ENCODE measurements around the gene CDC5L.
"Not testable (repeated sequence)": the region's sequence is repeated elsewhere in the genome, so short reads cannot be mapped to it uniquely, and the experiment has no call there.

Gene CDC5L

DNA sequence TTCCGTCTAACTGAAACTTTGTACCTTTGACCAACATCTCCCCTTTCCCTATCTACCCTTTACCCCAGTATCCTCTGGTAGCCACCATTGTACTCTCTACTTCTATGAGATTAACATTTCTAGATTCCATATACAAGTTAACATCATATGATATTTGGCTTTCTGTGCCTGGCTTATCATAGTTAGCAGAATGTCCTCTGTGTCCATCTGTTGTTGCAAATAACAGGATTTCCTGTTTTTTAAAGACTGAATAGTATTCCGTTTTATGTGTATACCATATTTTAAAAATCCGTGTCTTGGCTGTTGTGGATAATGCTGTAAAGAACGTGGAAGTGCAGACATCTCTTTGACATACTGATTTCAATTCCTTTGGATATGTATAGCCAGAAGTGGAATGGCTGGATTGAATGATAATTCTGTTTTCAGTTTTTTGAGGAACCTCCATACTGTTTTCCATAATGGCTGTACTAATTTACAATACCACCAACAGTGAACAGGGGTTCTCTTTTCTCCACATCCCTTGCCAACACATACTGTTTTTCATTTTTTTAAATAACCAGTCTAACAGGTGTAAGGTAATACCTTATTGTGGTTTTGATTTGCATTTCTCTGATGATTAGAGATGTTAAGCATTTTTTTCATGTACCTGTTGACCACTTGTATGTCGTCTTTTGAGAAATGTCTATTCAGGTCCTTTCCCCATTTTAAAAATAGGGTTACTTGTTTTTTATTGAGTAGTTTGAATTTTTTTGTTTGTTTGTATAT is 53.8 kb downstream of the CDC5L start:
- Mint-ChIP-seq H3K4me1 (ENCODE audit: low read depth) (peaks cover 6% of the 10 kb centered on the region), H3K27me3 (no peaks in the 10 kb centered on the region), H3K27ac (no peak overlapping the region), H3K36me3 (ENCODE audit: low read depth) (peaks cover 98% of the 10 kb centered on the region), H3K4me3 (no peak overlapping the region), H3K9me3 (peaks cover 33% of the 10 kb centered on the region)
- intact Hi-C loops (cut with micrococcal nuclease), result no loop called here

DNA sequence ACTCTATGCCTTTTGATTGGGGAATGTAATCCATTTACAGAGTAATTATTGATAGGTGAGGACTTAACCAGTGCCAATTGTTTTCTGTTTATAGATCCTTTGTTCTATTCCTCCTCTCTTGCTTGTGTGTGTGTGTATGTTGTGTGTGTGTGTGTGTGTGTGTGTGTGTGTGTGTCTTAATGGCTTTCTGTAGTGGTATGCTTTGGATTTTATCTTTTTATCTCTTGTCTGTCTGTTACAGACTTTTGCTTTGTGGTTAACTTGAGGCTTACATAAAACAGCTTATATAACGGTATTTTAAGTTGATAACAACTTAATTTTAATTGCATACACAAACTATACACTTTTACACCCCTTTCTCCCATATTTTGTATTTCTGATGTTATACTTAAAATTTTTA is 54.7 kb downstream of the CDC5L start:
- peaks cover 6% of the 10 kb centered on the region for H3K4me1 Mint-ChIP-seq (ENCODE audit: low read depth)
- no peak overlapping the region for H3K4me3 Mint-ChIP-seq
- intact Hi-C loops (cut with micrococcal nuclease), result no loop called here
- no peak overlapping the region for H3K27ac Mint-ChIP-seq
- peaks cover 33% of the 10 kb centered on the region for H3K9me3 Mint-ChIP-seq
- H3K27me3 Mint-ChIP-seq, result no peaks in the 10 kb centered on the region
- H3K36me3 Mint-ChIP-seq (ENCODE audit: low read depth), result peaks cover 92% of the 10 kb centered on the region

DNA sequence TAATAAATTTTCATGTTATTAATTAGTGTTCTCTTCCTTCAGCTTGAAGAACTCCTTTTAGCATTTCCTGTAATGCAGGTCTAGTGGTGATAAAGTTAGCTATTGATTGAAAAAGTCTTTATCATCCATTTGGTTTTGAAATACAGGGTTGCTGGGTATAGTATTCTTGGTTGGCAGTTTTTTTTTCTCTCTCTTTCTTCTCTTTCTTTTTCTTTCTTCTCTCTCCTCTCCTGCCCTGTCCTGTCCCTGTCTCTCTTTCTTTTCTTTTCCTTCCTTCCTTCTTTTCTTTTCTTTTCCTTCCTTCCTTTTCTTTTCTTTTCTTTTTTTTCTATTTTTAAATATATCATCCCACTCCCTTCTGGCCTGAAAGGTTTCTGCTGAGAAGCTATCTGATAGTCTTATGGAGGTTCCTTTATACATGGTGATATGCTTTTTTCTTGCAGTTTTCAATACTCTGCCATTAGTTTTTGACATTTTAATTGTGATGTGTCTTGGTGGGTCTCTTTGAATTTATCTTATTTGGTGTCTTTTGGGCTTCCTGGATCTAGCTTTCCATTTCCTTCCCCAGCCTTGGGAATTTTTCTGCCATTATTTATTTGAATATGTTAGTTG is 55.4 kb downstream of the CDC5L start:
- Mint-ChIP-seq H3K36me3 (ENCODE audit: low read depth) (peaks cover 92% of the 10 kb centered on the region), H3K9me3 (peaks cover 33% of the 10 kb centered on the region), H3K4me3 (no peak overlapping the region), H3K27me3 (no peaks in the 10 kb centered on the region), H3K4me1 (ENCODE audit: low read depth) (peaks cover 6% of the 10 kb centered on the region), H3K27ac (no peak overlapping the region)
- intact Hi-C loops (cut with micrococcal nuclease), result no loop called here

DNA sequence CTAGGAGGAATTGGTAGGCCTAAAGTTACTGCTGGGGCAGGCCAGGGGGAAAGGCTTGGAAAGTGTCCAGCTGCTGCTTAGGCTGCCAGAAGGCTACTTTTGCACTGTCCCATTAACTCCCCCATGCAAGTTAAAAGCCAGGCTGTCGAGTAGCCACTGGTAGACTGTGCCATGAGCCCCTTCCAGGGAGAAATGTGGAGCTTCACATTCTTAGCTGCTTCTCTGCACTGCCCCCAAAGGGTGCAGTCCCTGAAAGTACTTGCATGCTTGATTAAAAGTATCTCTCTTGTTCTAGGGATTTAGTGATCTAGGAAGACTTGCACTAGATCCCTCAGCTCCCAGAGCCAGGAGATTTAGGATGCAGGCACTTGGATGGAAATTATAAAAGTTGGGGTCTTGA is 57.3 kb downstream of the CDC5L start:
- Mint-ChIP-seq H3K9me3 (peaks cover 33% of the 10 kb centered on the region), H3K27ac (no peak overlapping the region), H3K4me1 (ENCODE audit: low read depth) (peaks cover 6% of the 10 kb centered on the region), H3K27me3 (no peaks in the 10 kb centered on the region), H3K36me3 (ENCODE audit: low read depth) (peaks cover 81% of the 10 kb centered on the region), H3K4me3 (no peak overlapping the region)
- intact Hi-C loops (cut with micrococcal nuclease), result no loop called here

DNA sequence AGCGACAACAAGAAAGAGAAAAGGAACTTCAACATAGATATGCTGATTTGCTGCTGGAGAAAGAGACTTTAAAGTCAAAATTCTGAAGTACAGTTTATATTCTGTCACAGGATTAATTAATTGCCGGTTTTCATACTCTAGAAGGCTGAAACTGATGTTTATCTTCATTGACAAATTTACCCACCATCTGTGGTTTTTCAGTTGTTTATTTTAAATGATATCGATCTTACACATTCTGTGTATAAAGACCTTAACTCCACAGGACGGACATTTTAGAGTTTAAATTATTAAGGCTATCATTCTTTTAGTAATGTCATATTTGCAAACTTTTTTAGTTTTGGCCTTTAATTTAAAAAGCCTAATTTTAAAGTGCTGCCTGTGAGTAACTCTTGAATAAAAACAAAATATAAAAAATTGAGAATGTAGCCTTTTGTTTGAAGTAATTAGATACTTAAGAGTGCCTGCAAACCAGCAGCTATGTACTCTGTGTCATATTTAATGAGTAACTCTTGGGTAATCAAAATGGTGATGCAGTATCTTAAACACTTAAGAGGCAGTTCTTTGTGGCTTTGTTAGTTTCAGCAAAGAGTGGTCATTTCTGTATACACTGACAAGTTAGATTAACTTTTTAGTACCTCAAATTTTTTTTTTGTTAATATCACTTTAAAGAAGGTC is 59.3 kb downstream of the CDC5L start:
- peaks cover 6% of the 10 kb centered on the region for H3K4me1 Mint-ChIP-seq (ENCODE audit: low read depth)
- peaks cover 67% of the 10 kb centered on the region for H3K36me3 Mint-ChIP-seq (ENCODE audit: low read depth)
- H3K9me3 Mint-ChIP-seq, result peaks cover 20% of the 10 kb centered on the region
- no peaks in the 10 kb centered on the region for H3K27me3 Mint-ChIP-seq
- intact Hi-C loops (cut with micrococcal nuclease), result no loop called here
- no peak overlapping the region for H3K4me3 Mint-ChIP-seq
- H3K27ac Mint-ChIP-seq, result no peak overlapping the region

DNA sequence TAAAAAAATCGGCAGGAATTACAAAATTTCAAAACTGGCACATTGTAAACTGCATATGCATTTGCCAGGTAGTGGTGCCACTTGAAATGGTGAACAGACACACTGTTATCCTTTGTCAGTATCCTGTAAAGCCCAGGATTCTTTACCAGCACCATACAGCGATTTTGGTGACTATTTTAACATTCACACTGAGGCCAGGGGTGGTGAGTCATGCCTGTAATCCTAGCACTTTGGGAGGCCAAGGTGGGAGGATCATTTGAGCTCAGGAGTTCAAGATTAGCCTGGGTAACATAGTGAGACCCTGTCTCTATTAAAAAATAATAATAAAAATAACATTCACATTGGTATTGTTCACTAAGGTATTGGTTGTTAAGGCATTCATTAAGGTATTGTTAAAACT is 61.7 kb downstream of the CDC5L start:
- H3K36me3 Mint-ChIP-seq (ENCODE audit: low read depth), result peaks cover 61% of the 10 kb centered on the region
- H3K27me3 Mint-ChIP-seq; H3K4me3 Mint-ChIP-seq; H3K27ac Mint-ChIP-seq; H3K4me1 Mint-ChIP-seq (ENCODE audit: low read depth); intact Hi-C loops (cut with micrococcal nuclease); H3K9me3 Mint-ChIP-seq: not testable (repeated sequence)

DNA sequence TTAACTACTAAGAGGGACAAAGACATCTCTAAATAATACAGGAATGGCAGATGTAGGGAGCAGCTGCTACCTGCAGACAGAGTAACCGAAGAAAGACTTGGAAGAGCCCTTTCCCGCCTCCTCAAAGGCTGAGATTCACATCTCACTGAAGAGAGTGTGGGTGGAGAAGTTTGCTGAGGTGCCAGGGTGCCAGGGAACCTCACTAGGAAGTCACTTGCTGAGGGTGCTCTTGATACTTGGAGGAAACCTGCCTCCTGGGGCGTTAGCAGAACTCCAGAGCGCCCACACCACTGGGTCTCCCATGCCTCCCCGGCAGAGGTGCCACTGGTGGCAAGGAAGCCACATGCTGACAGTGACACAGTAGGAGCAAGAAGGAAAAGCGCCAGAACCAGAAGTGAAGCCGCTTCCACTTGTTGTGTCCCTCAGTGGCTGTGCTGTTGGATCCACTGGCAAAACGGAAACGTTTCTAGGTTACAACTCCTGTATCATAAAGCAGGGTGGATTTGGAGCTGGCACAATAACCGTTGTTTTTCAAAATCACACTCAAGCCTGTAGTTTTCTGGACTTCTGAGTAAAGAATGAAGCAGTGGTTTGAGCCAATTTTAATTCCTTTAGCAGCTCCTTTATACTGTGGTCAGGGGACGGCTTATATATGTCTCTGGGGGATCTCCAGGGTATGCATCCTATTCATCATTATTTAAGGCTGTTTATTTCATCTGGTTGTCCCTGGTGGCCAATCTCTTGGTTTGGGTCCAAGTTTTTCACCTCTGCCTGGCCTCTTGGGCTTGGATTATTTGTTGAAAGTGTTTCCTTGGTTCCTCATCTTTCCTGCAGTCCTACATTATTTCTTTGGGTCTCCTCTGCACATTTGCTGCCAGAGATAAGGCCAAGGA is 64.5 kb downstream of the CDC5L start:
- Mint-ChIP-seq H3K27me3 (peaks cover 3% of the 10 kb centered on the region), H3K9me3 (no peaks in the 10 kb centered on the region), H3K36me3 (ENCODE audit: low read depth) (peaks cover 38% of the 10 kb centered on the region), H3K4me3 (no peak overlapping the region), H3K27ac (no peak overlapping the region), H3K4me1 (ENCODE audit: low read depth) (peaks cover 5% of the 10 kb centered on the region)
- intact Hi-C loops (cut with micrococcal nuclease), result loop anchor here (5.0 kb wide), 1 partner anchor 185 kb away; the partner anchor contains the start of gene NFKBIE

DNA sequence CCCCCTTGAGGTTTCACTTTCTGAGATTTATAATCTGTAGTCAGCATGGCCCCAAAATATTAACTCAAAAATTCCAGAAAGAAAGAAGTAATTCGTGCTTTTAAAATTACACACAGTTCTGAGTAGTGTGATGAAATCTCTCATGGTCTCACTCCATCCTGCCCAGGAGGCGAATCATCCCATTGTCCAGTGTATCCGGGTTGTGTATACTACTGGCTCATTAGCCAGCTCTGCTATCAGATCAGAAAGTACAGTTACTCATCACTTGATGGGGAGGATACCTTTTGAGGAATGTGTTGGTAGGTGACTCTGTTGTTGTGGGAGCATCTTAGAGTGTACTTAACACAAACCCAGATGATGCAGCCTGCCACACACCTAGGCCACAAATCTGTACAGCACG is 65.2 kb downstream of the CDC5L start:
- Mint-ChIP-seq H3K4me1 (ENCODE audit: low read depth) (peaks cover 12% of the 10 kb centered on the region), H3K9me3 (no peaks in the 10 kb centered on the region), H3K4me3 (no peak overlapping the region), H3K36me3 (ENCODE audit: low read depth) (peaks cover 32% of the 10 kb centered on the region), H3K27ac (no peak overlapping the region), H3K27me3 (peaks cover 3% of the 10 kb centered on the region)
- intact Hi-C loops (cut with micrococcal nuclease), result loop anchor here (5.0 kb wide), 1 partner anchor 185 kb away; the partner anchor contains the start of gene NFKBIE

DNA sequence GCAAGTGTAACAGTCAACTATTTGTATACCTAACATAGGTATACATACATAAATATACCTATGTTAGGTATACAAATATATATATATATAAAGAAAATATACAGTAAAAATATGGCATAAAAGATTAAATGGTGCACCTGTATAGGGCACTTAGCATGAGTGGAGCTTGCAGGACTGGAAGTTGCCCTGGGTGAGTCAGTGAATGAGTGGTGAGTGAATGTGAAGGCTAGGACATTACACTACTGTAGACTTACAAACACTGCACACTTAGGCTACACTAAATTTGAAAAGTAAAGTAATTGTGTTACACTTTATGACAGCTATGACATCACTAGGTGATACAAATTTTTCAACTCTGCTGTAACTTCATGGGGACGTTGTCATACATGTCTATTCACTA is 65.6 kb downstream of the CDC5L start:
- intact Hi-C loops (cut with micrococcal nuclease), result loop anchor here (5.0 kb wide), 1 partner anchor 186 kb away; the partner anchor contains the start of gene NFKBIE
- Mint-ChIP-seq H3K27ac (no peak overlapping the region), H3K9me3 (no peaks in the 10 kb centered on the region), H3K27me3 (peaks cover 3% of the 10 kb centered on the region), H3K4me1 (ENCODE audit: low read depth) (peaks cover 12% of the 10 kb centered on the region), H3K4me3 (no peak overlapping the region), H3K36me3 (ENCODE audit: low read depth) (peaks cover 27% of the 10 kb centered on the region)

DNA sequence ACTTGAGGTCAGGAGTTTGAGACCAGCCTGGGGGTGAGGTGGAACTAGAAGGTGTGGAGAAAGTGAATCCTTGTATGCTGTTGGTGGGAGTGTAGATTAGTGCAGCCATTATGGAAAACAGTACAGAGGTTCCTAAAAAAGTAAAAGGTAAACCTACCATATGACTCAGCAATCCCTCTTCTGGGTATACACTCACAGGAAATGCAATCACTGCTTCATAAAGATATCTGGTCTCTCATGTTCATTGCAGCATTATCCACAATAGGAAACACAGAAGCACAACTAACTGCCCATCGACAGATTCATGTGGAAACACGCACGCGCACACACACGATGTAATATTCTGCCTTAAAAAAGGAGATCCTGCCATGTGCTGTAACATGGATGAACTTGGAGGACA is 66.7 kb downstream of the CDC5L start:
- no peaks in the 10 kb centered on the region for H3K9me3 Mint-ChIP-seq
- H3K27ac Mint-ChIP-seq, result no peak overlapping the region
- no peak overlapping the region for H3K4me3 Mint-ChIP-seq
- intact Hi-C loops (cut with micrococcal nuclease), result loop anchor here (5.0 kb wide), 1 partner anchor 187 kb away; the partner anchor contains the start of gene NFKBIE
- H3K36me3 Mint-ChIP-seq (ENCODE audit: low read depth), result peaks cover 23% of the 10 kb centered on the region
- peaks cover 12% of the 10 kb centered on the region for H3K4me1 Mint-ChIP-seq (ENCODE audit: low read depth)
- H3K27me3 Mint-ChIP-seq, result peaks cover 3% of the 10 kb centered on the region

DNA sequence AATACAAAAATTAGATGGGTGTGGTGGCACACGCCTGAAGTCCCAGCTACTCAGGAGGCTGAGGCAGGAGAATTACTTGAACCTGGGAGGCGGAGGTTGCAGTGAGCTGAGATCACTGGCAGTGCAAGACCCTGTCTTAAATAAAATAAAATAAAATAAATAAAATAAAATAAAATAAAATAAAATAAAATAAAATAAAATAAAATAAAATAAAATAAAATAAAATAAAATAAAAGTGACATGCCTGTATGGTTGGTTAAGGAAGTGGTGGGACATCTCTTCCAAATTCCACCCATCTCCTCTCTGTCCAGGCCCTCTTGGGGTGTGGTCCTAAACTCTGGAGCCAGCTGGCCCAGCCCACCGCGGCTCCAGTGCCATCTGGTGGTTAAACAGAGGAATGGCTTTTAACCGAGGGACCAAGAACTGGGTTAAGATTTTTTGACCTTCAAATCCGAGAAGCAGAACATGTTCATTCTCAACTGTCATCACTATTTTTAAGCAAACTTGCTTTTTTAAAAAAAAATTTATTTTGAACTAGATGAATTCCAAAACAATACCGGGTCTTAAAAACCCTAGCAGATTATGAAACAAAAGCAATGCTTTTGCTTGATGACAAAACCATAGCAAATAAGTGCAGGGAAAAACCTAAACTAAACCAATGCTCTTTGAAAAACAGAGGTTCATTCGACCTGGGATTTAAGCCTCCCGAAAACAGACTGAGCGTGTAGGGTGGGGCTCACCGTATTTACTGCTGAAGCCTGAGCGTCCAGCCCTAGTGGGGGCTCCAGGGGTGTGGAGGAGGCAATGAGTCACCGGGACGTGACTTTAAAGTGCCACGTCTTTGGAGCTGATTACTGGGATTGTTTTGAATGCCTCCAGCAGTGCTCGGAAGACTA is 68.8 kb downstream of the CDC5L start:
- intact Hi-C loops (cut with micrococcal nuclease), result loop anchor here (1.0 kb wide), 1 partner anchor 25 kb away; no protein-coding TSS in a partner anchor
- H3K4me1 Mint-ChIP-seq (ENCODE audit: low read depth), result peaks cover 12% of the 10 kb centered on the region
- H3K27me3 Mint-ChIP-seq, result peaks cover 5% of the 10 kb centered on the region
- no peaks in the 10 kb centered on the region for H3K9me3 Mint-ChIP-seq
- peaks cover 22% of the 10 kb centered on the region for H3K36me3 Mint-ChIP-seq (ENCODE audit: low read depth)
- no peak overlapping the region for H3K4me3 Mint-ChIP-seq
- H3K27ac Mint-ChIP-seq, result no peak overlapping the region

DNA sequence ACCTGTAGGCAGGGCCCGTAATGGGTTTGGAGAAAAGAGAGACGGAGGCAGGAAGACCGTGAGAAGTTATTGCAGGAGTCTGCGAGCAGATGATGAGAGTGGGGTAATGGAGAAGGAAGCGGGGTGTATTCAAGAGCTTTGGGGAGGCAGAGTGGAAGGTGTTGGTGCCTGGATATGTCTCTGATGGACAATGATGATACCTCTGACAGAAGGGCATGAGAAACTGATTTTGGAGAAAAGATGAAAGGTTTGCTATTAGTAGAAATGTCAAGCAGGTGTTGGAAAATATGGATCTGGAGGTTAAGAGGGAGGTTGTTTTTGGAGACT is 69.4 kb downstream of the CDC5L start:
- Mint-ChIP-seq H3K4me1 (ENCODE audit: low read depth) (peaks cover 12% of the 10 kb centered on the region), H3K27ac (no peak overlapping the region), H3K9me3 (no peaks in the 10 kb centered on the region), H3K36me3 (ENCODE audit: low read depth) (peaks cover 16% of the 10 kb centered on the region), H3K4me3 (no peak overlapping the region), H3K27me3 (peaks cover 5% of the 10 kb centered on the region)
- intact Hi-C loops (cut with micrococcal nuclease), result loop anchor here (1.0 kb wide), 1 partner anchor 26 kb away; no protein-coding TSS in a partner anchor

DNA sequence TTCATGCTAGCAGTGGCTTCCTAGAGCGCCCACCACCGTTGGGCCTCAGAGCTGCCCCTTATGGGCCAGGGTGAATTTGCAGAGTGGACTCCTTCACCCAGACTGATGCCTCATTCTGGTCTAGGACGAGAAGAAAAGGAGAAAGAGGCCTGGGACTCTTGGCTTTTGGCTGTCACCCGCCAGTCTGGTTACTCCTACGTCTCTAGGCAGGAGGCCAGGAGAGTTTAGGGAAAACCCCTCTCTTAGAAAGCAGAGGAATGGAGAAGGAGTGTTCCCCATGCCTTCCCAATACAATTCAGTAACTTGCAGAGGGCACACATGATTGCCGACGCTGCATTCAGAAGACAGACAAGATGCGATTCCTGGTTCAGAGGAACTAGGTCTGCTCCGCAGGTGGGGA is 70.1 kb downstream of the CDC5L start:
- intact Hi-C loops (cut with micrococcal nuclease), result no loop called here
- Mint-ChIP-seq H3K36me3 (ENCODE audit: low read depth) (peaks cover 10% of the 10 kb centered on the region), H3K9me3 (no peaks in the 10 kb centered on the region), H3K27ac (no peak overlapping the region), H3K4me3 (no peak overlapping the region), H3K4me1 (ENCODE audit: low read depth) (peaks cover 12% of the 10 kb centered on the region), H3K27me3 (peaks cover 6% of the 10 kb centered on the region)
